Pancreas (tissue), 10 donors: ENCODE results near the gene DNAJB8. TPM values are rescaled to one million over a fixed set of nuclear protein-coding genes. Genes with fewer than 3 reads are reported as not detected.
A peak's percentile ranks its signal among the peaks of the same experiment; 100 is the strongest.

Experiments used
- ATAC-seq, 4 donors: fragments of 200-7000 bp; cut with Tn5 transposase; one replicate each; pipeline versions ENCODE4 v1.8.0 to v1.9.1; 2020; ENCODE audit warnings: mild to moderate bottlenecking in 4 of 4, moderate library complexity in 4 of 4
- DNase-seq, 6 donors: peaks; one replicate each; pipeline ENCODE4 v3.0.0-alpha.2; 2020
- FAIRE-seq: peaks from 2 replicates; lab custom pipeline; 2012; peaks lifted over from hg19 to GRCh38; lab: Jason Lieb, UNC
- H3K27ac ChIP-seq, 4 donors: fragments of 200-600 bp; sonication (generic); 1 replicate in 3 of 4; 2 replicates in 1 of 4; pipeline versions ENCODE4 v1.5.0 to v1.8.0; 2020
- H3K27me3 ChIP-seq, 4 donors: fragments of 200-600 bp; one replicate each; pipeline ENCODE4 v1.8.0; 2021
- H3K36me3 ChIP-seq, 3 donors: fragments of 200-600 bp; sonication (generic) in 1 of 3; one replicate each; pipeline versions ENCODE4 v1.5.0 to v1.8.0; 2020 to 2021
- H3K4me1 ChIP-seq, 3 donors: fragments of 200-600 bp; one replicate each; pipeline ENCODE4 v1.8.0; 2021
- H3K4me3 ChIP-seq, 4 donors: fragments of 200-600 bp; sonication (generic) in 2 of 4; one replicate each; pipeline versions ENCODE4 v1.5.0 to v1.8.0; 2020 to 2021
- H3K9me3 ChIP-seq, 4 donors: fragments of 200-600 bp; one replicate each; pipeline ENCODE4 v1.8.0; 2021
- WGBS, 2 donors: extraction: QIAGEN DNeasy Blood & Tissue Kit; methylation state at CpG; one replicate each; pipeline ENCODE4 v1.1.7; 2013; 5-methylcytosine and 5-hydroxymethylcytosine counted together
- intact Hi-C, 3 donors: fragments of 100-400 bp; cut with DNase I; formaldehyde crosslinking; loops; one replicate each; pipeline versions ENCODE4 v1.11.1 to v1.14.2; 2022
- polyA plus RNA-seq, 2 donors: library from polyadenylated mRNA; stranded (reverse); fragments of 200-250 nt; gene quantifications; one replicate each; pipeline ENCODE4 v1.2.3, GENCODE V29; 2013
- total RNA-seq, 6 donors: library from RNA; stranded (reverse); fragmentation: NEBNext Ultra II Directional in 4 of 6; extraction: Animal tissue kit (Norgen Biotek cat#: 25700) in 4 of 6; gene quantifications; one replicate each; pipeline versions ENCODE4 v1.2.1 to v1.2.4, GENCODE V29; 2021 to 2023
- TF ChIP-seq, protein P1 (sequence below), 4 donors: fragments of 200-600 bp; sonication (generic) in 3 of 4; IDR thresholded peaks; one replicate each; pipeline versions ENCODE4 v1.5.0 to v1.8.0; 2021; ENCODE audit warnings: antibody characterized with exemption in 4 of 4
- donor health status: healthy with polysubstance abuse.
- donor health status: DM: no; HTN: no; CAD: no; lungs with moderate emphysema.
- donor health status: DM: no; HTN: no; CAD: no.
- donor health status: control.
- donor health status: control.
- donor health status: Bipolar disorder and iron deficiency.
- donor health status: DM: yes; HTN: yes; CAD: no.
- donor health status: DM: no; HTN: no; CAD: no.
- donor health status: DM: no; HTN: no; CAD: no.
- donor health status: DM: yes; HTN: yes; CAD: no.

The DNAJB8 gene
- total and polyA plus RNA-seq, 8 donors = not detected

GRCh38 chr3:128498127-128498626 lies 31.5 kb upstream of the DNAJB8 start:
- no peak overlapping the region for H3K27ac ChIP-seq
- FAIRE-seq = no peak
- TF ChIP-seq, protein P1, sequence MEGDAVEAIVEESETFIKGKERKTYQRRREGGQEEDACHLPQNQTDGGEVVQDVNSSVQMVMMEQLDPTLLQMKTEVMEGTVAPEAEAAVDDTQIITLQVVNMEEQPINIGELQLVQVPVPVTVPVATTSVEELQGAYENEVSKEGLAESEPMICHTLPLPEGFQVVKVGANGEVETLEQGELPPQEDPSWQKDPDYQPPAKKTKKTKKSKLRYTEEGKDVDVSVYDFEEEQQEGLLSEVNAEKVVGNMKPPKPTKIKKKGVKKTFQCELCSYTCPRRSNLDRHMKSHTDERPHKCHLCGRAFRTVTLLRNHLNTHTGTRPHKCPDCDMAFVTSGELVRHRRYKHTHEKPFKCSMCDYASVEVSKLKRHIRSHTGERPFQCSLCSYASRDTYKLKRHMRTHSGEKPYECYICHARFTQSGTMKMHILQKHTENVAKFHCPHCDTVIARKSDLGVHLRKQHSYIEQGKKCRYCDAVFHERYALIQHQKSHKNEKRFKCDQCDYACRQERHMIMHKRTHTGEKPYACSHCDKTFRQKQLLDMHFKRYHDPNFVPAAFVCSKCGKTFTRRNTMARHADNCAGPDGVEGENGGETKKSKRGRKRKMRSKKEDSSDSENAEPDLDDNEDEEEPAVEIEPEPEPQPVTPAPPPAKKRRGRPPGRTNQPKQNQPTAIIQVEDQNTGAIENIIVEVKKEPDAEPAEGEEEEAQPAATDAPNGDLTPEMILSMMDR (IDR thresholded peaks at IDR 0.05) = no peak

GRCh38 chr3:128497305-128498126 lies 30.8 kb upstream of the DNAJB8 start:
- peak; percentile 71 to 90 (median 78) for DNase-seq
- Histone ChIP-seq H3K4me3 (peak overlapping the region; percentile 18 to 51 (median 34)), H3K27me3 (no peaks in the 10 kb centered on the region), H3K36me3 (no peaks in the 10 kb centered on the region), H3K9me3 (no peaks in the 10 kb centered on the region), H3K4me1 (peaks cover 0 to 3% (median 0%) of the 10 kb centered on the region in 3 donors), H3K27ac (no peak overlapping the region)
- ATAC-seq = peak; percentile 59 to 83 (median 74)
- no peak for FAIRE-seq
- 5 to 6% methylated on average over 70 to 77 of the region's 77 CpGs for WGBS, 2 donors
- TF ChIP-seq, protein P1 (IDR thresholded peaks at IDR 0.05) = peak; percentile 31 to 69 (median 46)
- intact Hi-C loops = loop anchor here in 1 of 3 donors (5.0 kb wide), 1 partner anchor 70 kb away; no protein-coding TSS in a partner anchor

More at GRCh38 chr3:128498127-128498626, 31.5 kb upstream of the DNAJB8 start:
- intact Hi-C loops = loop anchor here in 1 of 3 donors (5.0 kb wide), 1 partner anchor 71 kb away; no protein-coding TSS in a partner anchor
- DNase-seq (peak in 1 of 6 donors; percentile 11), ATAC-seq (no peak)
- WGBS, 2 donors = 33 to 37% methylated on average over 5 of the region's 5 CpGs
- Histone ChIP-seq H3K4me1 (peaks cover 0 to 1% (median 0%) of the 10 kb centered on the region in 3 donors), H3K4me3 (peak overlapping the region in 3 of 4 donors; percentile 18 to 51 (median 42)), H3K36me3 (no peaks in the 10 kb centered on the region), H3K9me3 (no peaks in the 10 kb centered on the region), H3K27me3 (no peaks in the 10 kb centered on the region)

DNA sequence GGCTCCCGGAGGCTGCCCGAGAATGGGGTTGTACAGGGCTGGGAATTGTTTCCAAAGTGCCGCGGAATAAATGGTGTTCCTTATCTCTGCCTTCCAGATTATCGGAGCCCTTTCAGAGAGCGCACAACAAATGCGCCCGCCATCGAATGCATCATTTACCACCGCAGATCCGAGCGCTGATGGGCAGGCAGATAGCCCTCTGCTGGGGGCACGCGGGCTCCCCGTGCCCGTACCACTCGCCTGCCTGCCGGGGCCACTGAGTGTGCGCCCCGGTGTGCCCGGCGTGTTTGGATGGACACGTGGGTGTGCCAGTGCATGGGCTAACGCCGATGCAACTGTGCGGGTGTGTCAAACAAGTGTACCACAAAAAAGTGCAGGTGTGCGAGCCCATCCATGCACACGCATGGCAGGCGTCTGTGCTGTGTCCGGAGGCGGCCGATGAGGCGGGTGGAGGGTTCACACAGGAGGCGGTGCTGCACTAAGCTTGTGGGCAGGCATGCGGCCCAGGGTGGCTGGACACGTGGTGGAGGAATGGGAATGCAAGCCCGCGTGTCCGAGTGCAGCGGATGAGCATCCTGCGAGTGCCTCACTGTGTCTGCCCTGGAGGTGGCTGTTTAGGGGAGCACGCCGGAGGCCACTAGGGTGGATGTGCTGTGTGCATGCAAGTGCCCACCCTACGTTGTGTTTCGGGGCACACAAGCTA lies 30.1 kb upstream of the DNAJB8 start:
- Histone ChIP-seq H3K4me3 (peak overlapping the region in 1 of 4 donors; percentile 42), H3K4me1 (peaks cover 0 to 3% (median 0%) of the 10 kb centered on the region in 3 donors), H3K36me3 (no peaks in the 10 kb centered on the region), H3K9me3 (no peaks in the 10 kb centered on the region), H3K27me3 (no peaks in the 10 kb centered on the region), H3K27ac (no peak overlapping the region)
- DNase-seq = peak in 4 of 6 donors; percentile 31 to 85 (median 46)
- FAIRE-seq = no peak
- intact Hi-C loops = loop anchor here in 1 of 3 donors (5.0 kb wide), 1 partner anchor 69 kb away; no protein-coding TSS in a partner anchor
- TF ChIP-seq, protein P1 (IDR thresholded peaks at IDR 0.05) = no peak
- ATAC-seq = peak in 1 of 4 donors; percentile 7
- 57 to 65% methylated on average over 45 of the region's 45 CpGs for WGBS, 2 donors

GRCh38 chr3:128496019-128496601 lies 29.4 kb upstream of the DNAJB8 start:
- Histone ChIP-seq H3K4me1 (peaks cover 0 to 3% (median 0%) of the 10 kb centered on the region in 3 donors), H3K27ac (no peak overlapping the region), H3K27me3 (no peaks in the 10 kb centered on the region), H3K4me3 (no peak overlapping the region), H3K9me3 (no peaks in the 10 kb centered on the region), H3K36me3 (no peaks in the 10 kb centered on the region)
- intact Hi-C loops = loop anchor here in 1 of 3 donors (5.0 kb wide), 1 partner anchor 69 kb away; no protein-coding TSS in a partner anchor
- 72 to 75% methylated on average over 26 to 32 of the region's 32 CpGs for WGBS, 2 donors
- TF ChIP-seq, protein P1 (IDR thresholded peaks at IDR 0.05) = no peak
- peak in 2 of 6 donors; percentile 15 to 32 for DNase-seq
- no peak for FAIRE-seq
- no peak for ATAC-seq
